ENCODE data around the gene SH3BP4. TPM values are rescaled to one million over a fixed set of nuclear protein-coding genes. Genes with fewer than 3 reads are reported as not detected.
A peak's percentile ranks its signal among the peaks of the same experiment; 100 is the strongest.

Gene SH3BP4
- total and polyA plus RNA-seq, 7 donors: 4.8 to 22.8 (median 14.0) TPM

DNA sequence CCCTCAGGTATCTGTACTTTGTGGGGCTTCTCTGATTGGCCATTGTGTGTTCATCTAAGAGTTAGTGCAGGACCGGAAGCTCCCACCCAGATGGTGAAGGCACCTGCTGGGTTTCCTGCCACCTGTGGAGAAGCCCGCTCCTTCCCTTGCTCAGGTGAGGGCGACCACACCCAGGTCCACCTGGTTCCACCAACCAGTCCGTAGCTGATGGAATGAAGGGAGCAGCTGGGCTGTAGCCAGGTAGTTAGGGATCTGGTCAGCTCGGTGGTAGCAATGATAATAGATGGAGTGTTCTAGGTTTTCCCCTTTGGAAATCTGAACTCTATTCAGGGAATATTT is 16.0 kb downstream of the SH3BP4 start:
- no peaks in the 10 kb centered on the region for H3K27me3 ChIP-seq
- no peak overlapping the region for H3K27ac ChIP-seq
- no peak for DNase-seq
- H3K4me1 ChIP-seq: peaks cover 0 to 62% (median 51%) of the 10 kb centered on the region in 4 donors
- 33 to 70% methylated on average over 5 of the region's 5 CpGs for WGBS, 2 donors
- H3K9me3 ChIP-seq: no peaks in the 10 kb centered on the region
- intact Hi-C loops (cut with DNase I): no loop called here
- H3K4me3 ChIP-seq: no peak overlapping the region
- H3K36me3 ChIP-seq: no peaks in the 10 kb centered on the region
- TF ChIP-seq EP300 (IDR thresholded peaks at IDR 0.05) (no peak), CTCF (IDR thresholded peaks at IDR 0.05) (no peak), POLR2AphosphoS5 (IDR thresholded peaks at IDR 0.05) (no peak), POLR2A (IDR thresholded peaks at IDR 0.05) (no peak)

GRCh38 chr2:234968631-234969305 is 17.0 kb downstream of the SH3BP4 start:
- no peak for DNase-seq
- H3K4me1 ChIP-seq: peaks cover 0 to 65% (median 46%) of the 10 kb centered on the region in 4 donors
- no peak overlapping the region for H3K4me3 ChIP-seq
- peak overlapping the region in 2 of 4 donors; percentile 59 to 71 for H3K27ac ChIP-seq
- intact Hi-C loops (cut with DNase I): no loop called here
- H3K27me3 ChIP-seq: no peaks in the 10 kb centered on the region
- WGBS, 2 donors: 68 to 74% methylated on average over 14 of the region's 14 CpGs
- H3K9me3 ChIP-seq: no peaks in the 10 kb centered on the region
- no peaks in the 10 kb centered on the region for H3K36me3 ChIP-seq
- TF ChIP-seq POLR2AphosphoS5 (IDR thresholded peaks at IDR 0.05) (no peak), EP300 (IDR thresholded peaks at IDR 0.05) (no peak)

GRCh38 chr2:234969306-234970098 is 17.7 kb downstream of the SH3BP4 start:
- Histone ChIP-seq H3K4me1 (peaks cover 0 to 65% (median 41%) of the 10 kb centered on the region in 4 donors), H3K27ac (peak overlapping the region in 3 of 4 donors; percentile 33 to 71 (median 59)), H3K36me3 (no peaks in the 10 kb centered on the region), H3K27me3 (no peaks in the 10 kb centered on the region), H3K9me3 (no peaks in the 10 kb centered on the region), H3K4me3 (no peak overlapping the region)
- DNase-seq: no peak
- intact Hi-C loops (cut with DNase I): no loop called here
- TF ChIP-seq EP300 (IDR thresholded peaks at IDR 0.05): no peak
- 84 to 87% methylated on average over 17 of the region's 17 CpGs for WGBS, 2 donors

DNA sequence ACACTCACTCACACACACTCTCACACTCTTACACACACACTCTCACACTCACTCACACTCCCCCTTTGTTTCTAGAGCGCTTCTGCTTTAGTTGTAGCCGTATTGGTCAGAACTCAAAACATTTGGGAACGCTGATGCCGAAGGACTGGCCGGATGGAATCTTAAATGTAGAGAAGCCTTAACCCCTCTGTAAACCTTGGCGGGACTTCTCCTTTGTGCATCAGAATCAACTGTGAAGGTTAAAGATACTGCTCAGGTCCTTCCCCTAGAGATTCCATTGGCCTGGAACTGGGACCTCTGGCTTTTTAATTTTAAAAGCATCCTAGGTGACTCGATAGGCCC is 18.3 kb downstream of the SH3BP4 start:
- Histone ChIP-seq H3K4me3 (peak overlapping the region in 1 of 4 donors; percentile 14), H3K27me3 (no peaks in the 10 kb centered on the region), H3K36me3 (no peaks in the 10 kb centered on the region), H3K27ac (peak overlapping the region in 3 of 4 donors; percentile 33 to 71 (median 59)), H3K4me1 (peaks cover 0 to 65% (median 41%) of the 10 kb centered on the region in 4 donors), H3K9me3 (no peaks in the 10 kb centered on the region)
- intact Hi-C loops (cut with DNase I): no loop called here
- no peak for DNase-seq
- no peak for TF ChIP-seq EP300 (IDR thresholded peaks at IDR 0.05)
- no peak for TF ChIP-seq POLR2A (IDR thresholded peaks at IDR 0.05)
- TF ChIP-seq CTCF (IDR thresholded peaks at IDR 0.05): no peak
- TF ChIP-seq POLR2AphosphoS5 (IDR thresholded peaks at IDR 0.05): no peak
- WGBS, 2 donors: 41 to 84% methylated on average over 7 of the region's 7 CpGs

GRCh38 chr2:234970477-234970882 is 18.7 kb downstream of the SH3BP4 start:
- WGBS, 2 donors: 19 to 69% methylated on average over 13 of the region's 13 CpGs
- no peaks in the 10 kb centered on the region for H3K36me3 ChIP-seq
- H3K27me3 ChIP-seq: no peaks in the 10 kb centered on the region
- peak overlapping the region; percentile 16 to 71 (median 46) for H3K27ac ChIP-seq
- H3K4me3 ChIP-seq: peak overlapping the region in 1 of 4 donors; percentile 14
- H3K9me3 ChIP-seq: no peaks in the 10 kb centered on the region
- no peak for DNase-seq
- peak in 2 of 4 donors; percentile 26 to 44 for TF ChIP-seq POLR2AphosphoS5 (IDR thresholded peaks at IDR 0.05)
- no peak for TF ChIP-seq POLR2A (IDR thresholded peaks at IDR 0.05)
- no peak for TF ChIP-seq EP300 (IDR thresholded peaks at IDR 0.05)
- TF ChIP-seq CTCF (IDR thresholded peaks at IDR 0.05): no peak
- intact Hi-C loops (cut with DNase I): no loop called here
- H3K4me1 ChIP-seq: peaks cover 0 to 65% (median 41%) of the 10 kb centered on the region in 4 donors
